Putamen (tissue), 1 donor: ENCODE measurements around the gene USP34.
A peak's percentile ranks its signal among the peaks of the same experiment; 100 is the strongest.
"Not testable (repeated sequence)": the region's sequence is repeated elsewhere in the genome, so short reads cannot be mapped to it uniquely, and the experiment has no call there.

ENCODE experiments used
- DNase-seq: peaks from one replicate; pipeline ENCODE4 v3.0.0-alpha.2; 2016; ENCODE audit warnings: low spot score

Gene USP34

DNA sequence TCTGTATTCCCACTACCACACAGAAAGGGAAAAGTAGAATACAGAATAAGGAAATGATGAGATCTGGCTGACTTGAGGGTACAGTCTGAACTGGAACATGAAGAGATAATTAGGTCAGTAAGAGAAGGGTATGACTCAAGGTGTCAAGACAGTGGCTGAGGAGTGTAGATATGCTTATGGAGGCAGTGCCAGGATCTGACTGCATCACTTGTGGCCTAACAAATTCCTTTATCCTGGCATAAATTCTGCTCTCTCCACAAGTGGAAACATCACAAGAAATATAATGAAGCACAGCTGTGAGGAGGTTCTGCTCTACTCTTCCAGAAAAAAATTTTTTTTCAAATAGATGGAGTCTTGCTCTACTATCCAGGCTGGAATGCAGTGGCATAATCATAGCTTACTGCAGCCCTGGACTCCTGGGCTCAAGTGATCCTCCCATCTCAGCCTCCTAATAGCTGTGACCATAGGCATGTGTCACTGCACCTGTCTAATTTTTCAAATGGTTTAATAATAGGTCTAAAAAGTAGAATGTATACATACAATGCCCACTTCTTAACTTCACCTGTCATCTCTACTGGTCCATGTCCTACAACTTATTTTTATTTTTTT is 223.6 kb downstream of the USP34 start:
- no peak for DNase-seq

DNA sequence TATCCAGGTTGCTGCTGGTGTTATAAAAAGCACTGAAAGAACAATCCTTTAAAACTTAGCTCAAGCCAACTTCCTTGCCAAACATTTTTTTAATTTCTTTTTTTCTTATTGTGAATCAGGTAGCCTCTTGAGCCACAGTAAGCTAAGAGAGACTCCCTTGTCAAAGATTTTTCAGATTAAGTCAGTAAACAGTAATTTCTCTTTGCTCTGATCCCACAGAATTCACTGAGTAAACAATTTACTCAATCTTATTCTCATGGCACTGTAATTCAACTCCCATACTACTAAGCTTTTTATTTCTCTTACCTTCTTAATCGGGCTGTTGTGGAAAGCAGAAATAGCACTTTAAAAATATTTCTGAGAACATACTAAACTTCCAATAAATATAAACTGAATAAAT is 226.2 kb downstream of the USP34 start:
- DNase-seq, result no peak

DNA sequence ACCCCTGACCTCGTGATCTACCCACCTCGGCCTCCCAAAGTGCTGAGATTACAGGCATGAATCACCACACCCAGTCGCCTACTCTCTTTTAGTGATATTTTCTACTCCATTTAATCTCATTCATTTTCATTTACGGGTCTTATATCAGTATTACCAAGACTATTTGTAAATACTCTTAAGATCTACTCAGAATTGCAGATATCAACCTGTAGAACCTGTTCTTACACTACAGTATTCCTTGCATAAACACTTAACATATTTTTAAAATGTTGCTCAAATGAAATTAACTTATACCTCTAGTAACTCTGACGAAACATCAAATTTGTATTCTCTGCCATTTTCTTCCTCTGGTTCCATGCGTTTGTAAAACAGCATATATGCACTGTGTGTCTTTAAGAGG is 229.6 kb downstream of the USP34 start:
- no peak for DNase-seq

DNA sequence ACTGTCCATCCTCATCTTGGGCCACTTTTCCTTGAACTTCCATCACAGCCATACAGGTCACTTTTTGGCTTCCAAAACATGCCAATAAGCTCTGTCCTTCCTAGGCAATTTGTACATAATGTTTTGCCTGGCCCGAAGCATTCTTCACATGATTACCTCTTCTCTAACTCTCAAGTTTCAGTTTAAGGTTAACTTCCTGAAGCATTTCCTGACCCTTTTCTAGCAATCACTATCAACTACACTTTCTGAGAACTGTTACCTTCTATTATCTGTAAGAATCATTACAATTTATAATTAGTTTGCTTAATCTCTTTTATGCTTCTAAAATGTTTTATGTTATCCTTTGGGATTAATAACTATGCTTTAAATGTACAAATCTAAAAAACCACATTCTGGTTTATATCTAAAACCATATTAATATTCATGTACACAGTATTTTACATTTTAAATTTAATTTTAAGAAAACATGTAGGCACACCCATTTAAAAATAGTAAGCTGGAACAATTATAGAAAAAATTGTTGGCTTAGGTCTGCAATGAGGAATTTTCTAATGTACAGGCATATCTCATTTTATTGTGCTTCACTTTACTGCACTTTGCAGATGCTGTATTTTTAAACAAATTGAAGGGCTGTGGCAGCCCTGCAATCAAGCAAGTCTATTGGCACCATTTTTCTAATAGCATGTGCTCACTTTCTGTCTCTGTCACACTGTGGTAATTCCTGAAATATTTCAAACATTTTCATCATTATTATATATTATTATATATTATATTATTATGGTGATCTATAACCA is 232.5 kb downstream of the USP34 start:
- no peak for DNase-seq

DNA sequence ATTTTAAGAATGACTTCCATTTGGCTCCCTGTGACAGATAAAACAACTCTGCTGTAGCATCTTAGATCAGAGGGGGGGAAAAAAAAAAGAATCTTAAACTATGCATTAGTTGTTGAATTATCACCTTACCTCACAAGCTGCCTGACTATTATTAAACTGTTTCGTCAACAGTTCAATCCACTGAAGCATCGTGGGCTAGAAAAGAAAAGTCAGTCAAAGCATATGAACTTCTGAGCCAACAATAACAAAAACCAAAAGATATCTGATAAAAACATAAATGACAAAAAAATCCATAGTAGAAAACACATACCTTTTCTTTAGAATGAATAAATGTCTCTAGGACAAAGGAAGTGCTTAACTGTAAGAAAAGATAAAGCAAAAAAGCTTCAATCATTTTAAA is 235.2 kb downstream of the USP34 start:
- no peak for DNase-seq

DNA sequence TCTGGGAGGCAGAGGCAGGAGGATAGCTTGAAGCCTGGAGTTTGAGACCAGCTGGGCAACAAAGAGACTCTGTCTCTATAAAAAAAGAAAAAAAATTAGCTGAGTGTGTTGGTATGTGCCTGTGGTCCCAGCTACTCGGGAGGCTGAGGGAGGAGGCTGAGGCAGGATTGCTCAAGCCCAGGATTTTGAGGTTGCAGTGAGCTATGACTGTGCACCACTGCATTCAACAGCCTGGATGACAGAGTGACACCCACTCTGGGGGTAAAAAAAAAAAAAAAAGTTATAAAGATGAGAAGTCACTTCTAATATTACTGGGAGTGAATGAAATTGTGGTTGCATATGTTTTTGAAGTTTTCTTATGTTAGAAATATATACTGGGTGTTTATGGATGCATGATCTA is 237.3 kb downstream of the USP34 start:
- no peak for DNase-seq

DNA sequence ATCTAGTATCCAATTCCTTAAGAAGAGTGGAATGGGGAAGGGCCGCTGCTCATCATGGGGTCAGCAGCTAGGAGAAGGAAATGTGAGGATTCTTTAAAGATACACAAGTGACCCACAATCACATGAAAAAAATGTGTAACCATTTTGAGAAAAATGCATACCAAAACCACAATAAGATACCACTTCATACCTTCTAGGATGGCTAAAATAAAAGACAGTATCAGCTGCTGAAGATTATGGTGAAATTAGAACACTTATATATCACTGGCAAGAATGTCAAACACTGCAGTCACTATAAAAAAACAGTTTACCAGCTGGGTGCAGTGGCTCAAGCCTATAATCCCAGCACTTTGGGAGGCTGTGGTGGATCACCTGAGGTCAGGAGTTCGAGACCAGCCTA is 241.0 kb downstream of the USP34 start:
- DNase-seq, result no peak

DNA sequence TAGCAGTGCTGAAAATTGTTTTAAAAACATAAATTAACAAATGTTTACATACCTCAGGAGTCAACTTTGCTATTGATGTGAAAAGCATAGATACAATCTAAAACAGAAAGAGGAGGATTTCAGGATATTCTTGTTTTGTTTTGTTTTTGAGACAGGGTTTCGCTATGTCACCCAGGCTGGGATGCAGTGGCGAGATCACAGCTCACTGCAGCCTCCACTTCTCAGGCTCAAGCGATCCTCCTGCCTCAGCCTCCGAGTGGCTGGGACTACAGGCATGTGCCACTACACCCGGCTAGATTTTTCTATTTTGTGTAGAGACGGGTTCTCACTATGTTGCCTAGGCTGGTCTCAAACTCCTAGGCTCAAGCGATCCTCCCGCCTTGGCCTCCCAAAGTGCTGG is 248.3 kb downstream of the USP34 start:
- no peak for DNase-seq

DNA sequence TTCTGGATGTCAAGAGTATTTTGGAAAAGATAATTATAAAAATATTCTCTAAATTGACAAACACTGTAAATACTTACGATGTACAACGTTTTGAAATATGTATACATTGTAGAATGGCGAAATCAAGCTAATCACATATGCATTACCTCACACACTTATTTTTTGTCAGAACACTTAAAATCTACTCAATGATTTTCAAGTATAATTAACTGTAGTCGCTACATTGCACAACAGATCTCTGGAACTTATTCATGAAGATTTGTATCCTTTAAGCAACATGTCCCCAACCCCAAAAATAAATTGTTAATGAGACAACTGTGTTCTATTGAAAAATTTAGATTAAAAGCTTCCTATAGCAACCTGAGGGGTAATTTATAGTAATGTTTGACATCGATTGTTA is 249.1 kb downstream of the USP34 start:
- DNase-seq, result no peak

DNA sequence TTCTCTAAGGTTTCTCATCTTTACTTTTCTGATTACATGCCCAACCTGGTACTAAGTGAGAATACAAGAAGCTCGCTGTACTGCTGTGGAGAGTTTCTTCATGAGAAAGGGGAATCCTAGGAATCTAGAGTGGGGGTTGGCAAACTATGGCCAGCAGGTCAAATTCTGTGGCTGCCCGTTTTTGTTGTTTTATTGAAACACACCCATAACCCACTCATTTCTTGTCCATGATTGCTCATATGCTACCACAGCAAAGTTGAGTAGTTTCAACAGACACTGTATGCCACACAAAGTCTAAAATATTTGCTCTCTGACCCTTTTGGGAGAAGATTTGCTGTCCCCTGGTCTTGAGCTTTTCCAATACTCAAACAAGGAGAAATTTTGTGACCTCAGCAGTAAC is 250.1 kb downstream of the USP34 start:
- no peak for DNase-seq

DNA sequence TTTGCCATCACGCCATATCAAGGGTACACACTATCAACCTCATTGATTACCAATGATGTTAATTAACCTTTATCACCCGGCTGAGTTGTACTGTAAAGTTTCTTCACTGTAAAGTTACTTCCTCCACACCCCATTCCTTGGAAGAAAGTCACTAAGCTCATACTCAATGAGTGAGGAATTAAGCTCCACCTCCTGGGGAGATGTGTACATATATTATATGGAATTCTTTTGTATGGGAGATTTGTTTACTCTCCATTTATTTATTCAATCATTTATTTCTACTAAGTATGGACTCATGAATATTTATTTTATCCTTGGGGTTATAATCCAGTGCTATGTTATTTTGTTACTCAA is 252.1 kb downstream of the USP34 start:
- no peak for DNase-seq

DNA sequence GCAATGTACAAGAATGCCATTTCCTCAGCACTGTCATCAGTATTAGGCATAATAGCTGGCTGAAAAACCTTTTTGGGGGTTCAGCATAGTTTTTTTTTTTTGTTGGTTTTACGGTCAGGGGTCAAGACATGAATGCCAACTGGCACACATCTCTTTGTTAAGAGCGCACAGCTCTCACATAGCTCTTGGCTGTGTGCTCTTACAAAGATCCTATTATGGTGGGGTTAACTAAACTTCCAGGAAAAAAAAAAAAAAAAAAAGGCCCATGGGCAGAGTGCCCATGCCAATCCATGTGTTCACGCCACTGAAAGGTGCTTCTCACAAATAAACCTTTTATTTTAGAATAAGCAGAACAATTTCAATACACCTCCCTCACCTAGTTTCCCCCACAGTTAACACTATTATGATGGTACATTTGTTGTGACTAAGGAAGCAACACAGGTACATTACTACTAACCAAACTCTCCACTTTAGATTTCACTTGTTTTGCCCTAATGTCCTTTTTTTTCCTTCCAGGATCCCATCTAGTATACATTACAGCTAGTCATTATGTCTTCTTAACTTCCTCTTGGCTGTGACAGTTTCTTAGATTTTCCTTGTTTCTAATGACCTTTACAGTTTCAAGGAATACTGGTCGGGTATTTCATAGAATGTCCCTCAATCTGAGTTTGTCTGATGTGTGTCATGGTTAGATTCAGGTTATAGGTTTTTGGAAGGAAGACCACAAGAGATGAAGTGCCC is 252.6 kb downstream of the USP34 start:
- DNase-seq, result no peak

DNA sequence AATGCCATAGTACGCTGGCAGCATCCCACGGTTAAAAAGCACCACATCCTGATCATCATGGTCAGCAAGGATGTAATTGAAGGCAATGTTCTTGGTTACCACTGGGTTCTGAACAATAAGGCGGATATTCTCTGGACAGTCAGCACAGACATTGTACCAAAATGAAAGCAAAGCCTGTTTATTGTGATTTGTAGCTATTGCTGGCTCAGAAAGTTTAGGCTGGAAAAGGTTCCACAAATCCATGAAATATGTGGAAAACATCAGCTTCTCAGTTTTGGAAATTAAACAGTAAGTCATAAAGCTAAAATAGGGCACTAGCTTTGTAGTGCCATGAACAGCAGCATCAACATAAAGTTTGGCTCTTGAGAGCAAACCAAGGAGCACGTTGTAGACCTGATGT is 256.7 kb downstream of the USP34 start:
- peak; percentile 5 for DNase-seq

DNA sequence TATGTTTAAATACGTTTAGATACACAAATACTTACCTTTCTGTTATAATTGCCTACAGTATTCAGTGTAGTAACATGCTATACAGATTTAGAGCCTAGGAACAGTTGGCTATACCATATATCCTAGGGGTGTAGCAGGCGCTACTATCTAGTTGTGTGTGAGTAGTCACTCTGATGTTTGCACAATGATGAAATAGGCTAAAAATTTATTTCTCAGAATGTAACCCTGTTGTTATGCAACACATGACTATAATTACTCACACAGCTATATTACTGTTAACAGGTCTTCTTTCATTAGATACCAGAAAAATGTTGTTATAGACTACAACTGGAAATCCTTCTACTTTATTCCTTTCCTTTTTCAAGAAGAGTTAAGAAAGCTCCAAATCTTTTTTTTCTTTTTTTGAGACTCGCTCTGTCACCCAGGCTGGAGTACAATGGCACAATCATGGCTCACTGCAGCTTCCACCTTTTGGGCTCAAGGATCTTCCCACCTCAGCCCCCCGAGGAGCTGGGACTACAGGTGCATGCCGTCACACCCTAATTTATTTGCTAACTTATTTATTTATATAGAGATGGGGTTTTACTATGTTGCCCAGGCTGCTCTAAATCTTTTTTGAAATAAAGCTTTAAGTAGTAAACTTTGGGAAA is 260.4 kb downstream of the USP34 start:
- no peak for DNase-seq

DNA sequence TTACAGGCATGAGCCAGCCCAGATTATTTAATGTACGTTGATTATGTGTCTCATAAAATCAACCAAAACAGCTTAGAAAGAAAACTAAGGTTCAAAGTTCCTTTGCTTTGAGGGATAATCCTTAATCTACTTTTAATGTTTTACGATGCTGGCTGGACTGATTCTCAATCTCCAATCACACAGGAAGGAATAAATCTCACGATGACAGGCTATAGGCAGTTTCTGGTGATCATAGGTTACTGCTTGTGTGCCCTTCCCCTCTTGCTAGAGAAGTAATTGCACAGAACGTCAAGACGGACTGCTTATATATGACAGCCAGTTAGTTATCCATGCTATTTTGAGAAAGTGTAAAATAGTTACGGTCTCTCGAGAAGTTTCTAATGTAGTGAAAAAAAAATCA is 265.8 kb downstream of the USP34 start:
- no peak for DNase-seq

DNA sequence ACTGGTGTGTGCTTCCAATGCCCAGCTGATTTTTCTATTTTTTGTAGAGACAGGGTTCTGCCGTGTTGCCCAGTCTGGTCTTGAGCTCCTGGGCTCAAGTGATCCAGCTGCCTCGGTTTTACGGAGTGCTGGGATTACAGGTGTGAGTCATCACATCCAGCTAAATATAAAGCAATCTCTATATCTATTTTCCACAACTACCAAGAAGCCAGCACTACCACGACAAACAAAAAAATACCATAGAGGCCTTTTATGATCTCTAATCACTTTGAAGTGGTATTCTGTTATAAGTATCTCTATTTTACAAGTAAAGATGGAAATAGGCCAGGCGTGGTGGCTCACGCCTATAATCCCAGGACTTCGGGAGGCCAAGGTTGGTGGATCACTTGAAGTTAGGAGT is 274.2 kb downstream of the USP34 start:
- no peak for DNase-seq

DNA sequence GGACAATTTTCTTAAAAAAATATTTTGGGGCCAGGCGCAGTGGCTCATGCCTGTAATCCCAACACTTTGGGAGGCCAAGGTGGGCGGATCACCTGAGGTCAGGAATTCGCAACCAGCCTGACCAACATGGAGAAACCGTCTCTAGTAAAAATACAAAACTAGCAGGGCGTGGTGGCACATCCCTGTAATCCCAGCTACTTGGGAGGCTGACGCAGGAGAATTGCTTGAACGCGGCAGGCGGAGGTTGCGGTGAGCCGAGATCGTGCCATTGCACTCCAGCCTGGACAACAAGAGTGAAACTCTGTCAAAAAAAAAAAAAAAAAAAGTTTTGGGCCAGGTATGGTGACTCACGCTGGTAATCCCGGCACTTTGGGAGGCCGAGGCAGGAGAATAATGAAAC is 276.2 kb downstream of the USP34 start:
- DNase-seq, result not testable (repeated sequence)

DNA sequence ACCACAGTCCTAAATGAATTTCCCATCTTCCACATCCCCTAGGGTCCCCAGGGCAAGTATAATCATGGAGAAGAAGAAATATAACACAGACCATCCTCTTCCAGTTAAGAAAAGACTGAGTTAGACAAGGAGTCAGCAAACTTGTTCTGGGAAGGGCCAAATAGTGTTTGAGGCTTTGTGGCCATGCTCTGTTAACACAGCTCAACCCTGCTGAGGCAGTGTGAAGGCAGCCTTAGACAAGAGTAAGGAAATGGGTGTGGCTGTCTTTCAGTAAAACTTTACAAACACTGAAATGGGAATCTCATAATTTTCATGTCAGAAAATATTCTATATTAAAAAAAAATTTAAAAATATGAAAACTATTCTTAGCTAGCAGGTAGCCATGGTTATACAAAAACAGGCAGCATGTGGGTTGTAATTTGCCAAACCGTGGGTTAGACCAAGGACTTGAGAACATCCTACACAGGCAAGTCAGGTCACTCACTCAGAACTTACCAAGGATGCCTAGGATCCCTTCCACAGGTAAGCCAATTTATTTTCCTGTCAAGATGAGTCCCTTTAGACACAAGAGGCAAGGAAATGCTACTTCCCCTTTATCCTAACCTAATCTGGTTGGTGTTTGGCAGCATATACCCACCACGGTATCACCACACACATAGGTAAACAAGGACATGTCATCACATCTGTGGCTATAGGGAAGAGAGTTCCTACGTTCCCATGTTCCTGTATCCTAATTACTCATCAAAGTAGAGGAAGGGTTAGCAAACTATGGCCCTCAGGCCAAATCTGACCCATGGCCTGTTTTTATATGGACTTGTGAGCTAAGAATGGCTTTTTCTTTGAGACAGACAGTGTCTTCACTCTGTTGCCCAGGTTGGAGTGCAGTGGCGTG is 277.0 kb downstream of the USP34 start:
- no peak for DNase-seq

DNA sequence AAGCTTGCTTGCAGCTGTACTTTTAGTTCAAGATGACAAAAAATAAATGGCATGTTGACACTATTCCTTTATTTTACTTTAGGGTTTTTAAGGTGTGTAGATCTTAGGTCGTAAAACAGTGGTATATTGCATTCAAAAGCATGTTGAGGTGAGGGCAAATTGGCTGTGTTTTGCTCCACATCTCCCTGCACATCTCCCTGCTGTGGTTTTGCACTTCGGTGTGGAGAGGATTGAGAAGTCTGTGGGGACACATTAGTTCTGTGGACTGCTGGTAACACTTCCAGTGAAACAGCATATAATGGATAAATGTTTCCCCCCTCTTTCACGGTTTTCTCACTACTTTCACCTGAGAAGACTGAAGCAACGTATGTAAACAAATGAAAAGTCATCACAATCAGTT is 283.8 kb downstream of the USP34 start:
- DNase-seq, result no peak

DNA sequence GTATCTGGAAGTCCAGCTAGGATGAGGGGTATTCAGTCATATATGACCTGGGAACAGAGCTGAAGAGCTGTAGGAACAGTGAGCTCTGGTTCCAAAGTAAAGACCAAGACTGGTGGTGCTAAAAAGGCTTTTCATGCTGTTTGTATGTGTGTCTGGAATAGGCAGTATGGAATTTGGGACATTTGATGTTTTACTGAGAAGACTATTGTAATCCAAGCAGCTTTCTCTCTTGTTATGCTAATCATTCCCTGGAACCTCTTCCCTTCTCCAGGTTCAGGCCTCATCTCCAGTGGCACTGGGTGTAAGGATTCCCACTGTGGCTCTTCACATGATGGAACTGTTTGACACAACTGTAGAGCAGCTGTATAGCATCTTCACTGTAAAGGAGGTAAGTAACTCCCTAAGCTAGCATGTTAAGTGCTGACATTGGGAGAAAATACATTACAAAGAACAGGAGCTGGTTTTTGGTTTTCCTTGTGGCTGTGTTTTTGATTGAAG is 285.6 kb downstream of the USP34 start:
- no peak for DNase-seq

DNA sequence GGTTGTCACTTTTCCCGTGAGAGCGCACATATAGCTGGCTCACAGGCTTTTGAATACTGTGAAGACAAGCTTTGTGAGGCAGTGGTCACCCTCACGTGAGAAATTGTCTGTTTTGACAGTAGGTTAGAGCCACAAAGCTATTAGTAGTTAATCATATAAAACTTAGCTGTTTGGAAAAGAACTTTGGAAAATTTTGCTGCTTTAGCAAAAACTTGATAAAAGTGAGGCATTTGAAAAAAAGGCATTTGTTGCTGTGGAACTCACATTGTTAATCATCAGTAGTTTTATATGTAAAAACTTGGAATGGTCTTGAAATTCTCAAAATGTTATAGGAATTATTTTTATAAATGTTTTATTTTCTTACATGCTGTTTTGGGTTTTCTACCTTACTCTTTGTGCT is 286.6 kb downstream of the USP34 start:
- no peak for DNase-seq

DNA sequence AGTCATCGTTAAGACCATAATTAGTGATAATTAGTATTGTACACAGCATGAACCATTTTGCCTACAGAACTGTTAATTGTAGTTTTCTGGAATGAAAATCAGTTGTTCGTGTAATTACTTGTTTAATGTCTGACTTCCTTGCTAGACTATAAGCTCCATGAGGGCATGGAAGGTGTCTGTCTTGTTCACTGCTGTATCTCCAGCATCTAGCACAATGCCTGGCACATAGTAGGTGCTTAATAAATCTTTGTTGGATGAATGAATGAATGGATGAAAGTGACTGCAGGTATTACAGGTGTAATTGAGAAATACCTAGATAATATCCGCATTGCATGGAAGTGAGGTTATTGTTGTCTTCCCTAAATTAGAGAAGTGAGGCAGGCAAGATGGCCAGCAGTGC is 287.1 kb downstream of the USP34 start:
- no peak for DNase-seq
